Stimulated activated CD4-positive, alpha-beta T cell treated with anti-CD3 and anti-CD28 coated beads, TNF-alpha, amount 100 ng/mL, for 48 hours (primary cell): ENCODE data around the gene TM7SF2.

ENCODE experiments used
- DNase-seq, 3 donors: peaks; one replicate each; pipeline ENCODE4 v3.0.0-alpha.2; 2020; ENCODE audit warnings: low read depth in 3 of 3

The TM7SF2 gene

GRCh38 chr11:65090628-65091027, 21.0 kb upstream of the TM7SF2 start:
- no peak for DNase-seq

- DNase-seq: no peak
These were observed 16.2 kb upstream of the TM7SF2 start for GRCh38 chr11:65095427-65095826.

DNA sequence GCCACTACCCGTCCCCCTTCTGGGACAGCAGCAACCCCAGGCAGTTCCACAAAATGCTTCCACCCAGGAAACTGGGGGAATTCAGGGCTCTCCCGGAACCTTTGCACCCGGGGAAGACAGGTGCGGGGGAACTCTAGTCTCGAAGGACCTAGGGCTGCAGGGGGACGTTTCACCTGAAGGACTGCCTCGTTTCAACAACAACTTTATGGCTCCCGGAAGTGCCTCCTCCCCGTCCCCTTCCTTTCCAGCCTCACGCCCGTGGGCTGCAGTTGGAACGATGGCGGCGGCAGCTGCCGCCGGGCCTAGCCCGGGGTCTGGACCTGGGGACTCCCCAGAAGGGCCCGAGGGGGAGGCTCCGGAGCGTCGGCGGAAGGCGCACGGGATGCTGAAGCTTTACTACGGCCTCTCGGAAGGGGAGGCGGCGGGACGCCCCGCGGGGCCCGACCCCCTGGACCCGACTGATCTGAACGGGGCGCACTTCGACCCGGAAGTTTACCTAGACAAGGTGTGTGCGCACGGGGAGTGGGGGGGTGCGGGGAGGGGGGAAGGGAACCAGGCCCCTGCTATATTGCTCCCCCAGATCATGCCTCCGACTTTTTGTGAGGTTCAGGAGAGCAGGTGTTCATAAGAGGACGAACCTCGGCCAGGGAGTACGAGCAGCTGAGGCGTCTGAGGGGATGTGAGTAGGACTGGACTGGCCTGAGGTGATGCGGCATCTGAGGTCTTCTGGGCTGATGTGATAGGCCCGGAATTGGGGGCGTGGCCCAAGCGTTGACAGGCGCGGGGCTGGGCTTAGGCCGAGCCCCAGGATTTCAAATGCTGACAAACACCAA, 15.5 kb upstream of the TM7SF2 start, which contains the start of gene VPS51:
Gene VPS51 (plus strand): TSS at position 241 of the 833 bp plus-strand sequence. CDS start 37 bp downstream, at position 278.
- peak; percentile 65 to 86 (median 76) for DNase-seq

DNA sequence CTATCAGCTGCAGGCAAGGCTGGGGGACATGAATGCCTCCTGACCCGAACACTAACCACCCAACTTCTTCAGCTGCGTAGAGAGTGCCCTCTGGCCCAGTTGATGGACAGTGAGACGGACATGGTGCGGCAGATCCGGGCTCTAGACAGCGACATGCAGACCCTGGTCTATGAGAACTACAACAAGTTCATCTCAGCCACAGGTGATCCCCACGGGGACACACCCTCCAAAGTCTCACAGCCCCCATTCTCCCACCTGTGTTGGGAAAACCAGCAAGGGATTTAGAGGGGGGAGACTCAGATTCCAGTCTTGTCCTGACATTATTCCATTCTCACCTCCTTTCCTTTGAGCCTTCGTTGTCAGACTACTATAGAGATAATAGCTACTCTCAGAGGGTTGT, 14.7 kb upstream of the TM7SF2 start:
- no peak for DNase-seq

- DNase-seq: no peak
These were observed 10.9 kb upstream of the TM7SF2 start for GRCh38 chr11:65100674-65101350.

DNA sequence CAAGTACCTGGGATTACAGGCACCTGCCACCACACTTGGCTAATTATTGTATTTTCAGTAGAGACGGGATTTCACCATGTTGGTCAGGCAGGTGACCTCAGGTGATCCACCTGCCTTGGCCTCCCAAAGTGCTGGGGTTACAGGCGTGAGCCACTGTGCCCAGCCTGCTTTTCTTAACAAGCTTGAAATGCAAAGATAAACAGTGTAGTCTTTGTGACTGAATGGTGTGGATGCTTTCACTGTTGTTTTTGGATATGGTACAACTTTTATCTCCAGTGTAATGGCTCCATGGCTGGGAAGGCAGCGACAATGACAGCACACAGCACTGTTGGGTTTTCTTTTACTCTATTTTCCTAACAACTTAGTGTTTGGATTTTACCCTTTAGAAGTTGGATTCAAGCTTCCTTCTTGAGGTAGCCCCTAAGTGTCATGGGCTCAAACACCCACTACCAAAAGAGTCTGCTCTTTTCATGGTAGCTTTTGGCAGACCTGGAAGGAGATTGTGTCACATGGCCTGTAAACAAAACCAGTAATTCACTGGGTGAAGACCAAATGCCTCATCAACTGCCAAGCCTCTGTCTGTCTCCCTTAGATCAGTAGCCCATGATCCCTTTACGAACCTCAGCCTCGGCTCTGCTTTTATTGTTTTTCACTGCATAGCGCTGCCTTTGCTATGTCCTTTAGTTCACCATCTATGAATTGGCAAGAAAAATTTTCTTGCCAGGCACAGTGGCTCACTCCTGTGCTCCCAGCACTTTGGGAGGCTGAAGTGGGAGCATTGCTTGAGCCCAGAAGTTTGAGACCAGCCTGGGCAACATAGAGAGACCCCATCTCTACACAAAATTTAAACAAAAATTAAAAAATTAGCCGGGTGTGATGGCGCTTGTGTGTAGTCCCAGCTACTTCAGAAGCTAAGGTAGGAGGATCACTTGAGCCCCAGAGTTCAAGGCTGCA, 9.3 kb upstream of the TM7SF2 start:
- no peak for DNase-seq

DNA sequence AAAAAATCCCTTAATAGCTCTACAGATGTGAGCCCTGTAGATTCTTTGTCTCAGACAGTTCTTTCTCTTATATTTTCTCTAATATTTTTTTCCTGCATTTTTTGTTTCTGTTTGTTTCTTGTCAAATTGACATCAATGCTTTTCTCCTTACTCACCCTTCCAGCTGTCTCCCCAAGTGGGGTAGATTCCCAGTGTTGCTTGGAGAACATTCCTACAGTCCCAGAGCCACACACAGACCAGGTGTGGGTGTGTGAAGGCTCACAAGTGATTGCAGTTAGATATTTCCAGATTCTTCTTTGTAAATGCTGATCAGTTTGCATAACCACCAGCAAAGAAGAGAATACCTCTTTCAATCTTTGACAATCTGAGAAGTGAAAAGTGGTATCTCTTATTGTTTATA, 8.2 kb upstream of the TM7SF2 start:
- DNase-seq: no peak

DNA sequence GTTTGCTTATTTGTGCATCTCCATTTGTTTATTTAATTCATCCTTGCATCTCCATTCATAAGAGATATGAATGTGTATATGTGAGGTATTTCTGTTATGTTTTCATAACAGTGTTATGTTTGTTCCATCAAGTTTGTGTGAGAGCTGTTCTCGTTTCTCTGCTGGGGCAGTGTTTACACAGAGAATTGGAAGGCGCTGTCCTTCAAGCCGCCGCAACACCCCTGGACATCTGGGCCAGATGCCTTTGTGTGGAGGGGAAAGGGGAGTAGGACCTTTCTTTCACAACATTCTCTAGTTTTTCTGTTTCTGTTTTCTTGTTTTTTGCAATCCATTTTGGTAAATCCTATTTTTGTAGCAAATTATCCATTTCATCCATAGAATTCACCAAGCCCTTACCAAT, 7.0 kb upstream of the TM7SF2 start:
- DNase-seq: no peak

DNA sequence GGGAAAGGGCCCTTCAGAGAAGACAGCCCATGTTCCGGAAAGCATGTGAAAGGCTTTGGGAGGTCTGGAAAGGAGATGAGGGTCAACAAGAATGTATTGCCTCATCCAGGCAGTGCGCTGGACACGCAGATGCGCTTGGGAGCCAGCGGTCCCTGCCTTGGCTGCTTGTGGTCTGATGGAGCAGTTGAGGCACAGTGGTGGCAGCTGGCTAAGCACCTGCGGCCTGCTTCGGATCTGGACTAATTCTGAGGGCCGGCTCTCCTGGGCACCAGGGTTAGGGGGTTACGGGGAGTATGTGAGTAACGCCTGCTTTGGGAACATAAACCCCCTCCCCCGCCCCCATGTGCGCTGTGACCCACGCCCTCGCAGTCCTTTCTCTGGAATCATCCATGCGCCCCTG, 4.6 kb upstream of the TM7SF2 start:
- no peak for DNase-seq

- DNase-seq: no peak
These were observed 3.8 kb upstream of the TM7SF2 start for GRCh38 chr11:65107751-65108468.

DNA sequence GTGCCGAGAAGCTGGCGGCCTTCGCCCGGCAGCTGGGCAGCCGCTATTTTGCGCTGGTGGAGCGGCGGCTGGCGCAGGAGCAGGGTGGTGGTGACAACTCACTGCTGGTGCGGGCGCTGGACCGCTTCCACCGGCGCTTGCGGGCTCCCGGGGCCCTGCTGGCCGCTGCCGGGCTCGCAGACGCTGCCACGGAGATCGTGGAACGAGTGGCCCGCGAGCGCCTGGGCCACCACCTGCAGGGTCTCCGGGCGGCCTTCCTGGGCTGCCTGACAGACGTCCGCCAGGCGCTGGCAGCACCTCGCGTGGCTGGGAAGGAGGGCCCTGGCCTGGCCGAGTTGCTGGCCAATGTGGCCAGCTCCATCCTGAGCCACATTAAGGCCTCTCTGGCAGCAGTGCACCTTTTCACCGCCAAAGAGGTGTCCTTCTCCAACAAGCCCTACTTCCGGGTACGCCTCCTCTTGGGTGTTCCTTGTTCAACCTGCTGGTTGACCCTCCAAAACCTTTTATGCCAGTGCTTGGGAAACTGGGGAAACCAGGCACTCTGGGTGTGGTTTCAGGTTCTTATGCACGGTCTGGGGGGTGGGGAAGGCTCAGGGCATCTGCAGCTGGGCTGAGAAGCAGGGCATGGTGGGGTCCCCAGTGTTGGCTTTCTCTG, 3.1 kb upstream of the TM7SF2 start:
- DNase-seq: no peak

GRCh38 chr11:65109231-65110198, 2.2 kb upstream of the TM7SF2 start:
- DNase-seq: no peak

- peak; percentile 87 to 97 (median 93) for DNase-seq
These were observed 1.3 kb upstream of the TM7SF2 start for GRCh38 chr11:65110354-65110861.

- no peak for DNase-seq
These were observed 421 bp upstream of the TM7SF2 start for GRCh38 chr11:65111159-65111743.

DNA sequence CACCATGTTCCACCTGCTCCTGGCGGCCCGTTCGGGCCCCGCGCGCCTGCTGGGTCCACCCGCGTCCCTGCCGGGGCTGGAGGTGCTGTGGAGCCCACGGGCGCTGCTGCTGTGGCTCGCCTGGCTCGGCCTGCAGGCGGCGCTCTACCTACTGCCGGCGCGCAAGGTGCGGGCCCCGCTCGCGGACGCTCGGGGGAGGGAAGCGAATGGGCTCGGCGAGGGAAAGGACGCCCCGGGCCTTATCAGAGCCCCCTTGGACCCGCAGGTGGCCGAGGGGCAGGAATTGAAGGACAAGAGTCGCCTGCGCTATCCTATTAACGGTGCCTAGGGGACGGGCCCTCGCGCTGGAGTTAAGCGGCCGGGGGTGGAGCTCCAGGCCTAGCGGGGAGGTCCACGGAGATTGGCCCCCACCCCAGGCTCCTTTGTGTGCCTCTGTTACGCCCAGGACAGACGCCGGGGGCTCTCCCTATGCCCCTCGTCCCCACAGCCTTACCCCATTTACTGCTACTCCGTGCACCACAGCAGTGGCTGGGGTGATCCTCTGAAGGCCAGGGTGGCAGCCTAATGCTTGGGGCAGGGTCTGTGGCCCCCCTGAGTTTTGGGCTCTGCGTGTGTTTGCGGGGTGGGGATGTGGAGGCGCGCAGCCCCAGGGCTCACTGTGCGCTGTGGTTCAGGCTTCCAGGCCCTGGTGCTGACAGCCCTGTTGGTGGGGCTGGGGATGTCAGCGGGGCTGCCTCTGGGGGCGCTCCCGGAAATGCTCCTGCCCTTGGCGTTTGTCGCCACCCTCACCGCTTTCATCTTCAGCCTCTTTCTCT, 1.1 kb downstream of the TM7SF2 start:
- peak; percentile 51 to 74 (median 57) for DNase-seq

DNA sequence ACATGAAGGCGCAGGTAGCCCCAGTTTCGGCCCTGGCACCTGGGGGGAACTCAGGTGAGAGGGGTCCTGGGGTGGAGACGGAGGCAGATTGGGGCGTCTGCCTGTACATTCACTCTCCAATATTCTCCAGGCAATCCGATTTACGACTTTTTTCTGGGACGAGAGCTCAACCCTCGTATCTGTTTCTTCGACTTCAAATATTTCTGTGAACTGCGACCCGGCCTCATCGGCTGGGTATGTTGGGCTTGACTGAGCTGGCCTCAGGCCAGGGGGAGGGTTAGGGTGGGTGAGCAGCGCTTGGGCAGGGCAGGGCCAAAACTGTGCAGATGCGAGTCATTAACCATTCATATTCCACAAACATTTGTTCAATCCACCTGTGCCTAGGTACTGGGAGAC, 1.7 kb downstream of the TM7SF2 start:
- no peak for DNase-seq

DNA sequence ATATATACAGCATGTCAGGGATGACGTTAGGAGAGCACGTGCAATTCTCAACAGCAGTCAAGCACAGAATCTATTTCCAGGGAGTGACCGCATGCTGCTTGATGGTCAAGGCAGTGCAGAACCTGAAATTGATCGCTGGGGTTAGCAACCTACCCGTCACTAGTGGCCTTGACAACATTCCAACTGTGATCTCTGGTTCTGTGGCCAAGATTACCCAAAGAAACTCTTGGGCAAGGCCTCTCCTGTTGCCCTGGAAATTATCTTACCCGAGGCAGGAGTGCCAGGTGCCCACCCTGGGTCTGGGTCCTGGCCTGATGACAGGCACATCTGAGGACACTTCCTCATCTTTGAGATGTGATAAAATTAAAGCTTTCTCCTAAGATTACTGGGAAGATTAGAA, 2.2 kb downstream of the TM7SF2 start:
- no peak for DNase-seq

DNA sequence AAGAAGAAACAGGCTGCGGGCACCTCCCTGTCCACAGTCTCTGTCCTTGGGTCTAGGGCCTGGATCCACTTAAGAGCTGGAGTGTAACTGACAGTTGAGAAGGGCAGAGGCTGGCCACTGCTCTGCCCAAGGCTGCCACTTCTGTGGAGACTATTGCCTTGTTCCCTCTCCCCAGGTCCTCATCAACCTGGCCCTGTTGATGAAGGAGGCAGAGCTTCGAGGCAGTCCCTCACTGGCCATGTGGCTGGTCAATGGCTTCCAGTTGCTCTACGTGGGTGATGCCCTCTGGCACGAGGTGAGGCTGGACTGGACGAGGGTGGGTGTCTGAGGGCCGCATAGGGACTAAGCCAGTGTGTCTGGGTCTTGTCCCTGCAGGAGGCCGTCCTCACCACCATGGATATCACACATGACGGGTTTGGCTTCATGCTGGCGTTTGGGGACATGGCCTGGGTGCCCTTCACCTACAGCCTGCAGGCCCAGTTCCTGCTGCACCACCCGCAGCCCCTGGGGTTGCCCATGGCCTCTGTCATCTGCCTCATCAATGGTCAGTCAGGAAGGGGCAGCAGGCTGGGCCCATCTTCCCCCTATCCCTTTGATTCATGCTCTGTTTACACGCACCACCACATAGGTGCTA, 3.0 kb downstream of the TM7SF2 start:
- no peak for DNase-seq
